DMS114 treated with DMSO at 0.1 percent for 48 hours (cell line): ENCODE results near the gene HERC6.
"Not testable (repeated sequence)": the region's sequence is repeated elsewhere in the genome, so short reads cannot be mapped to it uniquely, and the experiment has no call there.

Experiments used
- DNase-seq: peaks from one replicate; lab custom pipeline; 2025; ENCODE audit not compliant: unreplicated experiment; lab: John Stamatoyannopoulos, UW

HERC6 gene

DNA sequence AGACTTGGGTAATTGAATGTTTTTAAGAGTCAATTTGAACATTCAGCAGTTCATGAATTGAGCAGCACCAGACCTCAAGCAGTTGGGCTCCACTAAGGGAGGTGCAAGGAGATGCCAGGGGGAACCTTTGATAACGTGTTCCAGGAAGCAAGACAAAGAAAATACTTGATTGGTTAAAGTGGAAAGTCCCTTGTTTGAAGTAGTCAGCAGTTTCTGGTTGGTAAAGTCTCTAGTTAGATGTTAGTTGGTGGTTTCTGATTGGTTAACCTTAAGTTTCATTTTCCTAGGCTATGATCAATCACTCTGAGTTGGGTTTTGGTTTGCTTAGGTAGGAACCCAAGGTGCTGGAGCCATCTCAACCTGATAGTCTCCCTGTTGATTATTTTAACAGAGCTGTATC is 4.0 kb downstream of the HERC6 start:
- no peak for DNase-seq

GRCh38 chr4:88390128-88390527 is 11.5 kb downstream of the HERC6 start:
- DNase-seq, result no peak

DNA sequence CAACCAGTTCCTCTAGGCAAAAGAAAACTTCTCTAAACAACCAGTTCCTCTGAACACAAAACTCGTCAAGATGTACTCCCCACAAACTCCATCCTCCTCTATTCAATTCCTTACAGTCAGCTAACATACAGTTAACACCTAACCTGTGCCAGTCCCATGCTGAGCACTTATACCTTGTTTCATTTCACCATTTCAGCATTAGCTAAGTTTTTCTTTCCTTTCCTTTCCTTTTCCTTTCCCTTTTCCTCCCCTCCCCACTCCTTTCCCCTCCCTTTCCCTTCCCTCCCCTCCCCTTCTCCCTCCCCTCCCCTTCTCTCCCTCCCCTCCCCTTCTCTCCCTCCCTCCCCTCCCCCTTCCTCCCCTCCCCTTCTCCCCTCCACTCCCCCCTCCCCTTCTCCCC is 13.1 kb downstream of the HERC6 start:
- DNase-seq, result no peak

DNA sequence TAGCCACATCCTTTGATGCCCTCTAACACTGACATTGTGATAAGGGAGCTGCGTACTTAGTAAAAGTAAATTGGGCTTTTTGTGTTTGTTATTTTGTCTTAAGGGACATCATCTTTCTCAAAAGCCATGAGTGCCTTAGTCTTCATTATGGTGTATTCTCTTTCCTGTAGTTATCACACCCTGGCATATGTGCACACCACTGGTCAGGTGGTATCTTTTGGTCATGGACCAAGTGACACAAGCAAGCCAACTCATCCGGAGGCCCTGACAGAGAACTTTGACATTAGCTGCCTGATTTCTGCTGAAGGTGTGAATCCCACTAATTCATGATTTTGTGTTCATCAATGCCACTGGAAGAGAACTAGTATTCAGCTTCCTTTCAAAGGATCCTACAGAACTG is 18.0 kb downstream of the HERC6 start:
- DNase-seq, result no peak

- DNase-seq, result no peak
Observed at GRCh38 chr4:88398381-88398780, 19.7 kb downstream of the HERC6 start.

DNA sequence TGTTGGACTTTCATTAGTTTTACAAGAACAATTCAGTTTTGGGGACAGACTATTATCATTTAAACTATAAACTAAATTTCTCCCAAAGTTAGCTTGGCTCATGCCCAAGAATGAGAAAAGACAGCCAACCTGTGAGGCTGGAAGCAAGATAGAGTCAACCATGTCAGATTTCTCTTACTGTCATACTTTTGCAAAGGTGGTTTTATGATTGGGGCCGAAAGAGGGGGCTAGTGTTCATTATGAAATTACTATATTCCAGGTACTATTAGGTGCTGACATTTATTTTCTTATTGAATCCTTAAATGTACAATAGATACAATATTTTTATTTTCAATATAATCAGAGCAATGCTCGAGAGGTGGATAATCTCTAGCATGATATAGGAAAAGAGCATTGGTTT is 30.6 kb downstream of the HERC6 start:
- DNase-seq, result no peak

- no peak for DNase-seq
Observed at GRCh38 chr4:88409789-88410188, 31.1 kb downstream of the HERC6 start.

GRCh38 chr4:88411491-88412096 is 32.9 kb downstream of the HERC6 start:
- DNase-seq, result no peak

GRCh38 chr4:88413801-88414200 is 35.1 kb downstream of the HERC6 start:
- DNase-seq, result no peak

DNA sequence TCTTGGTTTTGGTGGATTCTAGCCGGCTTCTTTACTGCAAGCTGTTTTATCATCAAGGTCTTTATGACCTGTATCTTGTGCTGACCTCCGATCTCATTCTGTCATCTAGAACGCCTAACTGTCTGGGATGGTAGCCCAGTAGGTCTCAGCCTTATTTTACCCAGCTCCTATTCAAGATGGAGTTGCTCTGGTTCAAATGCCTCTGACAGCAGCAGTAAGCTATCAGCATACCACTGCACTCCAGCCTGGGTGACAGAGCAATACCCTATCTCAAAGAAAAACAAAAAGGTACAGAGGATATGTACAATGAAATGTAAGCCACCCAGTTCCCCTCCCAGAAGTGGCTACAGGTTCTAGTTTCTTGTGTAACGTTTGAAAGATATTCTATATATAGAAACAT is 36.1 kb downstream of the HERC6 start:
- DNase-seq, result no peak

DNA sequence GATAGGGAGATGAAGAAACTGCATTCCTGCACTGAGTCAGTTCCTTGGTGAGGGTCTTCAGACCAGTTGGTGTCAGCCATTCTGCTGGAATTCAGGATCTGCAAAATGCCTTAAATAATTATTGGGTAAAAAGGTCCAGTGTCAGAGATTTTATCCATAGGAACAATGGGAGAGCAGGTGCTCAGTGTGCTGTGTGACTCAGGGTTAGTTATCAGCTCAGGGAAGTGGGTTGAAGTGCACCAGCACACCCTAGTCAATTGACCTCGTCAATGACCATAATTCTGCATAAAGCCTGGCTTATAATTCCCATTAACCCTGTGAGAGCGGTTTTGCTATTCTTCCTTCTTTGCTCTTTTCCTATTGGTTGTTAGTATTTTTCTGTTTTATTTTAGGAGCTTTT is 37.3 kb downstream of the HERC6 start:
- DNase-seq, result no peak

- no peak for DNase-seq
Observed at GRCh38 chr4:88418411-88418810, 39.8 kb downstream of the HERC6 start.

- no peak for DNase-seq
Observed at GRCh38 chr4:88419874-88420273, 41.2 kb downstream of the HERC6 start.

DNA sequence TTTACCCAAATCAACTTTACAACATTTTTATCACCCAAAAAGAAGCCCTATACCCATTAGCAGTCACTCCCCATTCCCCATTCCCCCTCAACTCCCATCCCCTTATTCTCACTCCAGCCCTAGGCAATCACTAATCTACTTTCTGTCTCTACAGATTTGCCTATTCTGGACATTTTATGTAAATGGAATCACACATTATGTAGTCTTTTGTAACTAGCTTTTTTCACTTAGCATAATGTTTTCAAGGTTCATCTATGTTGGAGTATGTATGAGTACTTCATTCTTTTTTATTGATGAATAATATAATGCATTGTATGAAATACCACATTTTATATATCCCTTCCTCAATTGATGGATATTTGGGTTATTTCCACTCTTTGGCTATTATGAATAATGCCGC is 42.2 kb downstream of the HERC6 start:
- DNase-seq, result no peak

DNA sequence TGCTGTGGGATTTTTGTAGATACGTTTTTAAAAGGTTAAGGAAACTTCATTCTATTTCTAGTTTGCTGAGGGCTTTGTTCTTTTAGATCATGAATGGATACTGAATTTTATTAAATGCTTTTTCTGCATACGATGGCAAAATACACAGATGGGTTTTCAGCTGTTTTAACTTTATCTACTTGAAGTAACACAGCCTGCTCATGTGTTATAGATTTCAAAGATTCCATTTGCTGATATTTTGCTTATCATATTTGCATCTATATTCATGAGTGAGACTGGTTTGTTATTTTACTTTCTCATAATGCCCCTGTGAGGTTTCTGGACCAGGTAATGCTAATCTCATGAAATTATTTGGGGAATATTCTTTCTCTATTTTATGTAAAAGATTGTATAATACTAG is 43.8 kb downstream of the HERC6 start:
- no peak for DNase-seq

DNA sequence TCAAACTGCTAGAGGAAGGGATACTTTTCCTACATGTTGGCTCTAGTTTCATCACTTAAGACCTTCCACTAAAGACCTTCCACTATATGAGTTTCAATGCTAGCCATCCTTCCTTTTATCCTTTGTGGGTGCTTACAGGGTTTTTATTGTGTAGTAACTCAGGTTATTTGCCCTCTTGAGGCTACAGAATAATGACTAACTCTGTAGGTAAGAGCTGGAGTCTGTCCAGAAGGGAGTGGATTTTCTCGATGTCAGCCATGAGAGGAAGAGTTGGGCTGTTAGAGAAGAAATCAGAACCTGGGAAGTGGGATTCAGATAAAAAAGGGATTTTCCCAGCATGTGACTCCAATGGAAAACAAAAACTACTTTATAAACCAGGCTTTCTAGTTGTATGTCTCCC is 50.7 kb downstream of the HERC6 start:
- DNase-seq, result no peak

DNA sequence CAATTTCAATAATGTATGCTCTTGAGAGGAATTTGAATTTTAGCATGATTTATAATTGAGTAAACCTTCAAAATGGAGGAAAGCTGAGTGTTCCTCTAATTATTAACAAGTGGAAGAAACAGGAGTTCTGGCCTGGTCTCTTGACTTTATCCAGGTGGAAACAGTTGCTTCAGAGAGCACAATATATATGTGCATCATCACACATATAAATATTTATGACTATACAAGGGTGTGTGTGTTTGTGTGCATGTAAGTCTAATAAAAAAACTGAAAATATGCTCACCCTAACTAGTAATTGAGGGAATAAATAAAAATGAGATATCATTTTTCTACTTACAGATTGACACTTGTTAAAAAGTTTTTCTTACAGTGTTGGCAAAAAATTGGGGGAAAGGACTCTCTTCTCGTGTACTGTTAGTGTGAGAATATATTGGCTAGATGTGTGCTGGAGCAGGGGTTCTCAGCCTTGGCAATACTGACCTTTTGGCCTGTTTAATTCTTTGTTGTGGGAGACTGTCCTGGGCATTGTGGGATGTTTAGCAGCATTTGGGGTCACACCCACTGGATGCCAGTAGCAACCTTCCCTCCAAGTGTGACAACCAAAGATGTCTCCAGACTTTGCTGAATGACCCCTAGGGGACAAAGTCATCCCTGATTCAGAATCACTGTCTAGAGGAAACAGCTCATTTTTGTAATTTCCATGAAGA is 57.5 kb downstream of the HERC6 start:
- DNase-seq, result no peak

GRCh38 chr4:88437873-88438272 is 59.2 kb downstream of the HERC6 start:
- DNase-seq, result not testable (repeated sequence)

DNA sequence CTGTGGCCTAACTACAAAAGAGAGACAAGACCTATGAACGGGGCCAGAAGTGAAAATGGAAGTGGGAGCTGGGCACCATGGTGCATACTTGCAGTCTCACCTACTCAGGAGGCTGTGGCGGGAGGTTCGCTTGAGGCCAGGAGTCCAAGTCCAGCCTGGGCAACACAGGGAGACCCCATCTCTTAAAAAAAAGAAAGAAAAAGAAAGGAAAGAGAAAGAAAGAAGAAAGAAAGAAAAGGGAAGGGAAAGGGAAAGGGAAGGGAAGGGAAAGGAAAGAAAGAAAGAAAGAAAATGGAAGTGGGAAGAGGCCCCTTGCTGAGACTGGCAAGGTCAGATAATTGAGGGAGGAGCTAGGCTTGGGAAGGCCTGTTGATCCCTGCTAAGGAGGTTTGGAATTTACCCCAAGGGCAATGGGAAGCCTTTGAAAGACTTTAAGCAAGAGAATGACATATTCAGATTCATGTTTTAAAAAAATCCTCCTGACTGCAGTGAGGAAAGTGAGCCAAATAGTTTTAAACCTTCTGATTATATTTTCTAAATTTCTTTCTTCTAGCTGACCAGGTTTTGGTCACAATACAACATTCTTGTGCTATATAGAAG is 60.6 kb downstream of the HERC6 start:
- DNase-seq, result no peak

DNA sequence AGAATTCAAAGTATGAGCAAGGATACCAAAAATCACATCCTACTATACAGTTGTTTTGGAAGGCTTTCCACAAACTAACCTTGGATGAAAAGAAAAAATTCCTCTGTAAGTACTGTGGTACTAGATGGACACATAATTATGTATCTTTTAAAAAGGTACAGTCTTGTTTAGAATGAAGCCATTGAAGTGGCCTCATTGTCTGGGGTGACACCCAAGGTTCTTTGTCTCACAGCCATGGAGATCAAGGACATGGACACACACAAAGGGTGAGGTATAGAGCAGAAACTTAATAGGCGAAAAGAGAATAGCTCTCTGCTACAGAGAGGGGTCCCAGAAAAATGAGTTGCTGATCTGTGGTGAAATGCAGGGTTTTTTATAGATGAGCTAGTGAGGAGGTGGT is 61.5 kb downstream of the HERC6 start:
- DNase-seq, result no peak

- DNase-seq, result no peak
Observed at GRCh38 chr4:88441696-88442095, 63.0 kb downstream of the HERC6 start.

- DNase-seq, result no peak
Observed at GRCh38 chr4:88442689-88443191, 64.1 kb downstream of the HERC6 start.
